K562 (cell line): ENCODE measurements around the gene MGAT5. TPM values are rescaled to one million over a fixed set of nuclear protein-coding genes. Genes with fewer than 3 reads are reported as not detected.

Source experiments
- ATAC-seq: fragments of 200-7000 bp; cut with Tn5 transposase; 3 replicates; pipeline ENCODE4 v1.9.1; 2020; ENCODE audit warnings: moderate library complexity
- BruUV-seq: library from RNA; stranded (reverse); fragments of 400-500 nt; replicated peaks from 2 replicates; lab custom pipeline; 2021; lab: Mats Ljungman, UMichigan
- CTCF ChIA-PET: fragments of 300-600 bp; formaldehyde crosslinking; extraction: SDS; loops from one replicate; lab custom pipeline; 2021; ENCODE audit warnings: low intra/inter-chr PET ratio; lab: Yijun Ruan, JAX
- POLR2A ChIA-PET: fragments of 300-600, 350-650 bp; sonication (Branson Sonifier 250); formaldehyde crosslinking; extraction: SDS; loops from one replicate; lab custom pipeline; 2021; ENCODE audit warnings: antibody characterized with exemption, inconsistent platforms; lab: Yijun Ruan, JAX
- DNase-seq, 4 experiments: peaks; one replicate each; pipeline versions ENCODE4 v3.0.0 to v3.0.0-alpha.2; 2011 to 2018; ENCODE audit warnings: low spot score in 3 of 4, mixed read lengths in 3 of 4; ENCODE audit errors: extremely low read depth in 1 of 4
- FAIRE-seq: peaks from 2 replicates; lab custom pipeline; 2011; peaks lifted over from hg19 to GRCh38; lab: Jason Lieb, UNC
- H2AFZ ChIP-seq: 2 replicates; pipeline ENCODE4 v1.6.0; 2011; ENCODE audit warnings: low read depth, low read length, control low read depth, inconsistent platforms
- H3K27ac ChIP-seq: fragments of 200-600 bp; 3 replicates; pipeline ENCODE4 v1.8.0; 2011; ENCODE audit warnings: low read depth, mild to moderate bottlenecking, control low read depth, inconsistent platforms, low read length, moderate library complexity, mixed read lengths; ENCODE audit errors: extremely low read depth
- H3K27me3 ChIP-seq, 2 experiments: fragments of 300-600 bp in 1 of 2; 2 replicates in 1 of 2; 3 replicates in 1 of 2; pipeline versions ENCODE4 v1.6.0 to v1.8.0; 2011; ENCODE audit warnings: inconsistent platforms in 2 of 2, low read length in 2 of 2, mild to moderate bottlenecking in 1 of 2, mixed read lengths in 1 of 2, moderate library complexity in 1 of 2; ENCODE audit not compliant: control insufficient read depth in 2 of 2, insufficient read depth in 2 of 2
- H3K36me3 ChIP-seq: fragments of 300-600 bp; 3 replicates; pipeline ENCODE4 v1.8.0; 2011; ENCODE audit warnings: mild to moderate bottlenecking, low read length, inconsistent platforms; ENCODE audit not compliant: control insufficient read depth, insufficient read depth
- H3K4me1 ChIP-seq, 2 experiments: fragments of 200-600 bp in 1 of 2; replicated peaks in 1 of 2; 2 replicates in 1 of 2; 3 replicates in 1 of 2; pipeline versions ENCODE4 v1.5.1 to v1.8.0; 2011; ENCODE audit warnings: inconsistent platforms in 2 of 2, low read length in 2 of 2, mild to moderate bottlenecking in 1 of 2, mixed read lengths in 1 of 2, moderate library complexity in 1 of 2; ENCODE audit not compliant: control insufficient read depth in 2 of 2, insufficient read depth in 2 of 2
- H3K4me2 ChIP-seq: 2 replicates; pipeline ENCODE4 v1.6.1; 2011; ENCODE audit warnings: low read length, control low read depth, inconsistent platforms, mixed read lengths; ENCODE audit not compliant: insufficient read depth
- H3K4me3 ChIP-seq: fragments of 200-600 bp; sonication (generic), shearing (Covaris generic); 2 replicates; pipeline ENCODE4 v1.5.1; 2016; ENCODE audit warnings: control low read depth, inconsistent platforms
- H3K79me2 ChIP-seq: fragments of 200-600 bp; 3 replicates; pipeline ENCODE4 v1.8.0; 2011; ENCODE audit warnings: low read length, inconsistent platforms; ENCODE audit not compliant: control insufficient read depth, insufficient read depth
- H3K9ac ChIP-seq, 2 experiments: 2 replicates each; pipeline versions ENCODE4 v1.6.0 to v1.6.1; 2011; ENCODE audit warnings: low read depth in 2 of 2, low read length in 2 of 2, control low read depth in 1 of 2, inconsistent platforms in 1 of 2, mild to moderate bottlenecking in 1 of 2, mixed read lengths in 1 of 2; ENCODE audit not compliant: insufficient read depth in 1 of 2
- H3K9me1 ChIP-seq: one replicate; pipeline ENCODE4 v1.6.0; 2011; ENCODE audit warnings: inconsistent platforms, mild to moderate bottlenecking, low read length, moderate library complexity; ENCODE audit not compliant: control insufficient read depth, insufficient read depth
- H3K9me3 ChIP-seq: replicated peaks from 2 replicates; pipeline ENCODE4 v1.5.1; 2011; ENCODE audit warnings: low read depth, low read length, inconsistent platforms; ENCODE audit not compliant: control insufficient read depth, insufficient read depth
- H4K20me1 ChIP-seq: replicated peaks from 2 replicates; pipeline ENCODE4 v1.6.1; 2011; ENCODE audit warnings: low read length, inconsistent platforms, mixed read lengths; ENCODE audit not compliant: control insufficient read depth, insufficient read depth
- WGBS: fragments of 100-300 bp; shearing (Covaris generic); methylation state at CpG from one replicate; pipeline ENCODE4 v1.1.6; 2016; ENCODE audit warnings: low coverage, mixed read lengths; ENCODE audit not compliant: insufficient coverage; ENCODE audit errors: missing lambda C conversion rate; 5-methylcytosine and 5-hydroxymethylcytosine counted together
- in situ Hi-C: fragments of 300-500 bp; cut with MboI; formaldehyde crosslinking; loops from 4 replicates; pipeline ENCODE4 v1.15.0; 2018; ENCODE audit warnings: inconsistent platforms, mixed read lengths
- intact Hi-C: fragments of 100-400 bp; cut with micrococcal nuclease; formaldehyde crosslinking; loops from 2 replicates; pipeline ENCODE4 v1.14.2; 2022
- polyA plus RNA-seq, 8 experiments: library from polyadenylated mRNA; depleted of rRNA in 4 of 8; stranded (reverse) in 5 of 8; unstranded in 3 of 8; fragments of >200 nt; fragmentation: Nextera tagmentation in 2 of 8; fragmentation: Illumina TruSeq in 1 of 8; extraction: Ambion mirVana in 2 of 8; extraction: Trizol in 1 of 8; gene quantifications; 2 replicates each; pipeline versions ENCODE4 v1.2.1 to v1.2.3, GENCODE V29; 2011 to 2014; ENCODE audit warnings: inconsistent platforms in 1 of 8, missing spikeins in 1 of 8
- total RNA-seq, 7 experiments: library from RNA; depleted of rRNA in 6 of 7; stranded (reverse); fragments of >200 nt in 6 of 7; fragmentation: Illumina TruSeq in 2 of 7; extraction: Trizol in 2 of 7; gene quantifications; 2 replicates each; pipeline versions ENCODE4 v1.2.1 to v1.2.3, GENCODE V29; 2011 to 2021; ENCODE audit warnings: low replicate concordance in 1 of 7
- TF ChIP-seq, protein P1 (sequence below): IDR thresholded peaks from 2 replicates; pipeline ENCODE4 v1.6.1; 2016; ENCODE audit warnings: missing genetic modification characterization, missing compliant biosample characterization

The MGAT5 gene
- total and polyA plus RNA-seq, 9 of the 15 experiments (the other 6 are each of a cell fraction or from before 2014, with no cell fraction given), result 1.6 to 18.6 (median 11.1) TPM

GRCh38 chr2:134499307-134499926 is 245.5 kb downstream of the MGAT5 start:
- POLR2A ChIA-PET, result no interaction called here
- WGBS, result under 1% methylated on average over 9 of the region's 9 CpGs

More at GRCh38 chr2:134499307-134499926, 245.5 kb downstream of the MGAT5 start:
- H3K79me2 ChIP-seq, result no peaks in the 10 kb centered on the region
- in situ Hi-C loops (loop anchor here (10.0 kb wide), 1 partner anchor 995 kb away; no protein-coding TSS in a partner anchor), intact Hi-C loops (no loop called here)
- H3K4me2 ChIP-seq, result no peak overlapping the region
- no peak overlapping the region for H3K9ac ChIP-seq
- H3K36me3 ChIP-seq, result no peaks in the 10 kb centered on the region
- H3K27me3 ChIP-seq, result peaks cover 12 to 28% of the 10 kb centered on the region in 2 experiments; a peak in 4 of 5 replicates
- BruUV-seq, result no TSS peak
- H3K27ac ChIP-seq, result no peak overlapping the region
- CTCF ChIA-PET, result no interaction called here
- no peaks in the 10 kb centered on the region for H3K9me3 ChIP-seq
- H3K9me1 ChIP-seq, result no peaks in the 10 kb centered on the region
- DNase-seq (no peak), FAIRE-seq (no peak), ATAC-seq (no peak)
- no peak overlapping the region for H3K4me3 ChIP-seq
- TF ChIP-seq, protein P1, sequence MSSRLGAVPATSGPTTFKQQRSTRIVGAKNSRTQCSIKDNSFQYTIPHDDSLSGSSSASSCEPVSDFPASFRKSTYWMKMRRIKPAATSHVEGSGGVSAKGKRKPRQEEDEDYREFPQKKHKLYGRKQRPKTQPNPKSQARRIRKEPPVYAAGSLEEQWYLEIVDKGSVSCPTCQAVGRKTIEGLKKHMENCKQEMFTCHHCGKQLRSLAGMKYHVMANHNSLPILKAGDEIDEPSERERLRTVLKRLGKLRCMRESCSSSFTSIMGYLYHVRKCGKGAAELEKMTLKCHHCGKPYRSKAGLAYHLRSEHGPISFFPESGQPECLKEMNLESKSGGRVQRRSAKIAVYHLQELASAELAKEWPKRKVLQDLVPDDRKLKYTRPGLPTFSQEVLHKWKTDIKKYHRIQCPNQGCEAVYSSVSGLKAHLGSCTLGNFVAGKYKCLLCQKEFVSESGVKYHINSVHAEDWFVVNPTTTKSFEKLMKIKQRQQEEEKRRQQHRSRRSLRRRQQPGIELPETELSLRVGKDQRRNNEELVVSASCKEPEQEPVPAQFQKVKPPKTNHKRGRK (tag), result no peak
- no peaks in the 10 kb centered on the region for H3K4me1 ChIP-seq
- H4K20me1 ChIP-seq, result no peaks in the 10 kb centered on the region; the same call in 1 of the 2 replicates
- no peak overlapping the region for H2AFZ ChIP-seq
